ENCODE measurements around the gene TP53TG5. TPM values are rescaled to one million over a fixed set of nuclear protein-coding genes. Genes with fewer than 3 reads are reported as not detected.

TP53TG5 gene
- total RNA-seq, 1 experiment from 2014 or later = not detected

DNA sequence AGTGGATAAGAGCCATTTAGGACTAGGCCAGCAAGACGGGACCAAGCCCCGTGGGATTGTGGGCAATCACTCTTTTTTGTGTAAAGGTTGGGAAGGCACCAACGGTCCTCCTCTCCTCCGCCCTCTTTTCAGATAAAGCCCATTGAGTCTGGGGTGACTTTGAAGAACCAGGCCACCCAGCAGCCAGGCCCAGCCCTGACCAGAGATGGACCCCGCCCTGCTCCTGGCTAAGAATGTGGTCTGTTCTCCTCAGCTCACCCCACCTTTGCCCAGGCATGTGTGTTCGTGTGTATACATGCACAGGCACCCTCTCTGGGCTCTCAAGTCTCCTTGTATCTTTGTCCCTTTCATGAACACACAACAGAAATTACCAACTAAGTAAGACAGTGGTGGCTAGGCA is 39.0 kb downstream of the TP53TG5 start:
- no peak for DNase-seq
- BruUV-seq (replicated peaks) = no TSS peak

DNA sequence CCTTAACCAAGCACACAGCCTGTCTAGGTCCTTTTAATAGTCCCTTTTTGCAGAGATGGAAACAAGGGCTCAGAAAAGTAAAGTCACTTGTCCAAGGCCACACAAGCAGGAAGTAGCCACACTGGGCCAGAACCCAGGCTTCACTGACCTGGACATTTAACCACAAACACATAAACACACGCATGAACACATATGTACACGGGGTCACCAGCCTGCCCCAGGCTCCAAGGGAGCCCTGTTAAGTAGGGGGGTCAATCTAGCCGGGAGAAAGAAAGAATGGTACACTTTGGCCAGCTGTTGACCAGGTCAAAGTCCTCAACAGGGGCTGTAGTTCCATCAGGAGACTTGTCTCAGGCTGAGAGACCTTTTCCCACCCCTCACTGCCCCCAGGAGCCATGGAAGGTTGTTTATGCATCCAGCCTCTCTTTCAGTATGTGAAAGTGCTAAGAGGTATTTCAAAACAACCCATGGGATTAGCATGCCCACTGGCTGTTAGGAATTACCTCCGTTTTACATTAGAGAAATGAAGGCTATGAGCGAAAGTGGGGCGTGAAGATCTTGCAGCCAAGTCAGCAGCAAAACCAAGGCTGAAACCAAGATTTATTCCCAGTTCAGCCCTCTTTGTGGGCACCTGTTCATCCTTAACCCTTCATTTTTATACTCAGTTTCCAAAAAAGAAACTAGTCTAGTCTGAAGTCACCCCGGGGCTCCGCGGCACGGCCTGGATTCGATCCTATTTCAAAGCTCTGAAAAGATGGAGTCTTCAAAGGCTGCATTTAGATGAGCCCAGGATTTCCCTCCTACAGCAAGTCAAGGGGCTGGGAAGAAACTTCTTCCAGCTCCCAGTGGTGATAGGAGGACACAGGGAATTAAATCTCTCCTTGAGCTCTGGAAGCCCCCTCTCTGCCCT is 39.7 kb downstream of the TP53TG5 start:
- H3F3A ChIP-seq (ENCODE audit: low read length, unreplicated experiment) = peaks cover 14% of the 10 kb centered on the region
- no peaks in the 10 kb centered on the region for H3K27me3 ChIP-seq (ENCODE audit: low read length)
- peaks cover 79% of the 10 kb centered on the region for H3K4me1 ChIP-seq (ENCODE audit: insufficient read depth, low read length)
- H3K4me2 ChIP-seq (ENCODE audit: low read length) = peak overlapping the region; percentile 68
- H3K4me3 ChIP-seq (ENCODE audit: low read length) = peak overlapping the region; percentile 15; the same call in 1 of the 2 replicates
- H2AFZ ChIP-seq (ENCODE audit: low read length) = no peak overlapping the region
- DNase-seq (no peak), ATAC-seq (no peak)
- peak overlapping the region; percentile 56; the same call in 1 of the 2 replicates for H3K9ac ChIP-seq (ENCODE audit: low read length)
- TF ChIP-seq CTCF (conservative IDR thresholded peaks at IDR 0.05; ENCODE audit: low read depth, low read length) (no peak), EZH2 (IDR thresholded peaks at IDR 0.05; ENCODE audit: low read length, unreplicated experiment) (no peak), EZH2phosphoT487 (IDR thresholded peaks at IDR 0.05; ENCODE audit: borderline replicate concordance, low read length) (no peak)
- BruUV-seq (replicated peaks) = no TSS peak
- ChIA-PET POLR2A (ENCODE audit: unreplicated experiment) (interaction anchor here (0.5 to 0.6 kb wide), 2 partner anchors 54 to 81 kb away, joined by 3 to 31 read pairs; no protein-coding TSS in a partner anchor), CTCF (interaction anchor here (0.6 kb wide), 1 partner anchor 99 kb away, joined by 4 read pairs; no protein-coding TSS in a partner anchor)
- peaks cover 42% of the 10 kb centered on the region for H3K36me3 ChIP-seq (ENCODE audit: low read depth, low read length)
- peak overlapping the region; percentile 95 for H3K27ac ChIP-seq (ENCODE audit: low read length)
- H3K9me3 ChIP-seq (ENCODE audit: low read length) = no peaks in the 10 kb centered on the region
- peaks cover 89% of the 10 kb centered on the region for H3K79me2 ChIP-seq (ENCODE audit: low read length)
- peaks cover 20% of the 10 kb centered on the region; the same call in 1 of the 2 replicates for H4K20me1 ChIP-seq (ENCODE audit: low read length)
- intact Hi-C loops (cut with micrococcal nuclease) = no loop called here
- H3K9me2 ChIP-seq (replicated peaks; ENCODE audit: low read length) = no peaks in the 10 kb centered on the region

More for the DNA sequence above, 39.0 kb downstream of the TP53TG5 start:
- POLR2A ChIA-PET (ENCODE audit: unreplicated experiment) = interaction anchor here (0.5 kb wide), 1 partner anchor 53 kb away, joined by 31 read pairs; no protein-coding TSS in a partner anchor
- H3K27me3 ChIP-seq (ENCODE audit: low read length) = no peaks in the 10 kb centered on the region
- ATAC-seq = no peak
- peaks cover 42% of the 10 kb centered on the region for H3K36me3 ChIP-seq (ENCODE audit: low read depth, low read length)
- H3K9me2 ChIP-seq (replicated peaks; ENCODE audit: low read length) = no peaks in the 10 kb centered on the region
- H3K9me3 ChIP-seq (ENCODE audit: low read length) = no peaks in the 10 kb centered on the region
- no peak overlapping the region for H2AFZ ChIP-seq (ENCODE audit: low read length)
- no peak overlapping the region for H3K4me3 ChIP-seq (ENCODE audit: low read length)
- intact Hi-C loops (cut with micrococcal nuclease) = no loop called here
- peaks cover 86% of the 10 kb centered on the region for H3K4me1 ChIP-seq (ENCODE audit: insufficient read depth, low read length)
- H3K4me2 ChIP-seq (ENCODE audit: low read length) = peak overlapping the region; percentile 68; the same call in 1 of the 2 replicates
- H3K9ac ChIP-seq (ENCODE audit: low read length) = no peak overlapping the region
- TF ChIP-seq EZH2 (IDR thresholded peaks at IDR 0.05; ENCODE audit: low read length, unreplicated experiment) (no peak), CTCF (conservative IDR thresholded peaks at IDR 0.05; ENCODE audit: low read depth, low read length) (no peak), EZH2phosphoT487 (IDR thresholded peaks at IDR 0.05; ENCODE audit: borderline replicate concordance, low read length) (no peak)
- CTCF ChIA-PET = no interaction called here
- peaks cover 14% of the 10 kb centered on the region for H3F3A ChIP-seq (ENCODE audit: low read length, unreplicated experiment)
- peaks cover 95% of the 10 kb centered on the region for H3K79me2 ChIP-seq (ENCODE audit: low read length)
- peak overlapping the region; percentile 95 for H3K27ac ChIP-seq (ENCODE audit: low read length)
- peaks cover 20% of the 10 kb centered on the region; the same call in 1 of the 2 replicates for H4K20me1 ChIP-seq (ENCODE audit: low read length)
